ENCODE measurements around the gene SEMA4G.

SEMA4G gene

DNA sequence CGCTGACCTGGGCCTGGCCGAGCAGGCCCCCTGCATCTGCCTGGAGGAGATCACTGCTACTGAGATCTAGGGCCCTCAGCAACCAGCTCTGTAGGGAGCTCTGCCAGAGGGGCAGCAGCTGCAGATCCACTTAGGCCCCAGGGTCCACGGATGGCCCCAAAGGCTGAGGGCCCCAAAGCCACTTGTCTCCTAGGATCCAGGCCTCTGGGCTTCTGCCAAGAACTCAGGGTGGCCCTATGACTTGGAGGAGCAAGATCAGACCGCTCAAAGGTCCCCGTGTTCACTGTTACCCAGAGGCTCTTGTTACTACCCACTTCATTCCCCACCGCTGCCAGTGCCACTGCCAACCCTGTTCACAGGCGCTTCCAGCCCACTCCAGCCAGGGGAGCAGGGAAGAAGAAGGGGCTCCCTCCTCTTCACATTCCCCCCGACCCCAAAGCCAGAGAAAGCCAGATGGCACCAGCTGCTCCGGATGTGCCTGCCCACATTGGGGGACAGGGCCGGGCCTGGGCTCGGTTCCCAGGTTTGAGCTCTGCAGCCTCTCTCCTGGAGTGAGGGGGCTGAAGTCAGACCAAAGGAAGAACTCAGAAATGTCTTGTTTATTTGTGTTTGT lies 37.9 kb downstream of the SEMA4G start:
- no peak for DNase-seq (ENCODE audit: low read depth in 2 of 2)

DNA sequence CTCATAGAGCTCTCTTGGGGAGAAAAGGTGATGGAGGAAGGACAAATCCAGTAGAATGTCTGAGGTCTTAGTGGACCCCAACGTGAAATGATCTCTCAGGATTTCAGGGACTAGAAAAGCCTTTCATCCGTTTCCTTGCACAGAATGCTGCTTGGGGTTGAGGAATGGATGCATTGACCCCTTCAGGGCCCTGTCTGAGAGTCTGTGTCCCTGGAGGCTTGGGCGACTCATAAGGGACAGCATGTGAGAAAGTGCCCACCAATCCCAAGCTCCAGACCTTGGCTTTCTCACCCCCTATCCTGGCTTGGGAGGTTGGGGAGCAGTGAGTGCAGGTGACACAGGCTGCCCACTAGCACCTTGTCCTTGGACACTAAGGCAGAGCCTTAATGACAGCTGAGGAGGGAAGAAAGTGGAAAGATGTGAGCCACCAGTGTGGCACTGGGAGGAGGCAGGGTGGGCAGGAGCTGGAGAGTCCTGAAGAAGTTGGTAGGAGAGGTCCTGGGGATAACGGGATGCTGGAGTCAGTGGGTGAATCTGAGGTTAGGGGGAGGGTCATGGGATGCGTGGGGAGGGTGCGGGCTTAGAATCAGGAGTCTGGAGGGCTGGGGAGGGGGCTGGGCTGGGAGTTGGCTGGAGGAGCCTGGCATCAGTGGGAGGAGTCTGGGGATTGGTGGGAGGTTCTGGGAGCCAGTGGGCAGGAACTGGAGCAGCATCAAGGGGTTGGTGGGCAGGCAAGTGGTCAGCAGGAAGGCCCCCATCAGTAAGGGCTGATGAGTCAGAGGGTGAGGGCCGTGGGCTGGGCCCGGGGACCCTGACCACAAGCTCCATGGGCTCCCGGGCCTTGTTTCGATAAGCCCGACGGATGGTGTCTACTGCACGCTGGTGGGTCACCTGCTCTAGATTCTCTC lies 38.9 kb downstream of the SEMA4G start:
- no peak for DNase-seq (ENCODE audit: low read depth in 2 of 2)

DNA sequence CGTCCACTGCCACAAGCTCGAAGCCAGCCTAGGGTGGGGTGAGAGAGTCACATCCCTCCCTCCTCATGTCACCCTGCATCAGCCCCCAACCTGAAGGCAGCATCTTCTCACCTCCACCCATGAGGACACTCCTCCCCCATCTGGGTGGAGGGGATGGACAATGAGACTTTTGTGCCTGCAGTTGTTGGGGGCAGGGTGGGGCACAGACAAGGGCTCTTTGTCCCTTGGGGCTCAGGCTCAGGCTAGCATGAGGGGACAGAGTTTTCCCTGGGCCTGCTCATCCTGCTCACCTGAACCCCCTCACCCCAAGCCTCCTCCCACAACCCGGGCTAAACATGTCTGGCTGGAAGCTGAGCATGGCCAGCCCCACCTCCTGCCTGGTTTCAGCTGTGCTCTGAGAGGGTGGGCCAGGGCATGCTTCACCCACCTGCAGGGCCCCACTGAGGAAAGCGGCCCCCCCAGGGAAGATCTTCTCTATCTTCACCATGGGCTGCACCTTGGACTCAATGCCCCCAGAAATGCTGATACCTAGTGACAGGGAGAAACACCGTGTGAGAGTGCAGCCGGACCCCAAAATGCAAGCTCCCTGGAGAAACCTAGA lies 39.6 kb downstream of the SEMA4G start:
- no peak for DNase-seq (ENCODE audit: low read depth in 2 of 2)

DNA sequence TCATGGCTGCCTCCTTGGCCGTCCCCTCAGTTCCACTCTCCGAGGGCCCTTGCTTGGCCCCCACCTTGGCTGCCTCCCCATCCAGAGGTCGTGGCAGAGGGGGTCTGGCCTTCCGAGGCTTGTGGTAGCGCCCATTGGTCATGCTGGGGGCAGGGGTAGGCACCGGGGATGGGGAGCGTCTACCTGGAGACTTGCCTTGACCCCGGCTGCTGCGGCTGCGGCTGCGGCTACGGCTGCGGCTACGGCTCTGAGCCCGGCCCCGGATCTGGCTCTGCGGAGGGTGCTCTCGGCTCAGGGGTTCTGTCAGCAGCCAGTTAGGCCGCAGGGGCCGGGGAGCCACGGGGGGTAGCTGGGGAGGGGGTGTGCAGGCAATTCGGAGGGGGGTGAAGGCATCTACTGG lies 41.0 kb downstream of the SEMA4G start:
- no peak for DNase-seq (ENCODE audit: low read depth in 2 of 2)

DNA sequence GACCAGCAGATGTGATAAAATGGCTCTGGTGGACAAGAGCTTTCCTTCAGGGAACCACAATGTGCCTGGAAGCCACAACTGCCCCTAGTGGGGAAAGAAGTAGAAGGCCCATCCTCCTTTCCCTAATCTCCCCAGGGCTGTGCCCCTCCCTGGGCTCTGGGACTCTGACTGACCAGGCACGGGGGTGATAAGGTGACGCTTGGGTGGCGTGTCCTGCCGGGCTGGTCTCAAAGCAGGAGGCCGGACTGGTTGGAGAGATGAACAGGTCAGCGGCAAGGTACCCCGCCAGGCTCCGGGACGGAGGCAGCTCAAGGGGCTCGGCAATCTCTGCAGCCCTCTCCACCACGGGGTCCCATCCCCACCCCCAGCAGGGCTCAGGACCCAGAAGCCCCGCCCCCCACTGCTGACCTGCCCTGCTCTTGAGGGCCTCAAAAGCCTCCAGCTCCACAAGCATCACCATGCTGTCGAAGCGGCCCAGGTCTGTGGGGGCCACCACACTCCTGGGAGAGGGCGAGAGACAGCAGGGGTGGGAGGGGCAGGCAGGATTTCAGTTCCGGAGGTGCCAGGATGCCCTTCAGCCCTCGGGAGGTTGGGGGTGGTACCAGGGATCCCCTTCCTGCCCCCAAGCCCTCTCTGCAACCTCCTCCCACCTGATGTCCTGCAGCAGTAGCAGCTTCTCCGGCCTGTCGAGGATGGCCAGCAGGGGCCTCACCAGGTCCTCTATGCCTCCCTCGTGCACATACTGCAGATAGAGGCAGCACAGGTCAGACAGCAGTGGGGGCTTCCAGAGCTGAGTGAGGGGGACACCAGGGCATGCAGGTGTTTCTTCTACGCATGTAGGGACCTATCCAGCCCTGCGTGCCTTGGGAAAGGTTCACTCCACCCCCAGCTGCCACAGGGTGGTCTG lies 42.5 kb downstream of the SEMA4G start:
- no peak for DNase-seq (ENCODE audit: low read depth in 2 of 2)

DNA sequence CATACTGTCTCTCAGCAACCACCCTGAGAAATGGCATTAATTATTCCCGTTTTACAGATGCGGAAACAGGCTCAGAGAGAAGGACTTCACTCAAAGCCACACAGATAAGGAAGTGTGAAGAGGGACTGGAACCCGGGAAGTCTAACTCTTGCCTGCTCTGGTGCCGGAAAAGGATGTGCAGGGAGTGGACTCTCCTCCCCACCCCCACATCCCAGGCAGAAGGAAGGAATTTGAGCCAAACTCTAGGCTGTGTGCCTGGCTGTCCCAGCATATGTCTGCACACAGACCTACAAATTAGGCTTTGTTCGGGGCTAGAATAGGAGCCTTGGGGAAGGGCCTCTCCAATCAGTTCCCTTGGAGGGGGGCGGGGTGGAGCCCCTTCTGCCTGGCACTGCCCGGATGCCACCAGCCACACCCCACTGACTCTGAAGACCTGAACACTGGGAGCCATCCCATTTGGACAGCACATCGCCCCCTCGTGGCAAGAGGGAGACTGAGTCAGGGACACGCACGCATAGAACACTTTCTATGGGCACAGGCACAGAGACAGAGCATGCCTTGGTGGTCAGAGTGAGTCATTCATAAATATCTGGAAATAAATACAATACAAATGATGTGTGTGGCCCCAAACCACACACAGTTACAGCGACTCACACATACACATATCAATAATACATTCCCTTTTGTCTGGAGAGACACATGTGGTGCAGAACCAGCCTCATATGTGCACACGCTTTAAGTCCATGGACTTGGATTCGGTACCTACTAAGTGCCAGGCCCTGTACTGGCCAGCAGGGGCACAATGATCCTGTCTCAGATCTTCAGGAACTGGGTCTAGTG lies 43.4 kb downstream of the SEMA4G start:
- peak; percentile 67 to 79 for DNase-seq (ENCODE audit: low read depth in 2 of 2)

DNA sequence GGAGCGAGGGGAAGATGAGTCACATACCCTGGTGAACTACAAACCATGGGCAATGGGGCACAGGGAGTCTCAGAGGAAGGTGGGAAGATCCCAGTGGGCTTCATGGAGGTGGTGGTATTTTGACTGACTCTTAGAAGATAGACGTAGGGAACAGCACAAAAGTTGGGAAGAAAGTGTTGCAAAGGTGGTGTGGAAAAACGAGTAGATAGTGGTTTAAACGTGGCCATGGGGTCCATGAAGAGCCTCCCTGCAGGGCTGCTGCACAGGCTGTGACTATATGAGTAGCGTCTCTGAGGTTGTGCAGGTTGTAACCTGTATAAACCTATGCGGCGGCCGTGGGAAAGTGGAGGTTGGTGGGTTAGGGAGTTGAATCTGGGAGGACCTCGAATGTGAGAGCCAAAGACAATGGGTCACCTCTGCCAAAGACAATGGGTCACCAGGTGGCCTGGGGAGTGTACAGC lies 44.1 kb downstream of the SEMA4G start:
- no peak for DNase-seq (ENCODE audit: low read depth in 2 of 2)

DNA sequence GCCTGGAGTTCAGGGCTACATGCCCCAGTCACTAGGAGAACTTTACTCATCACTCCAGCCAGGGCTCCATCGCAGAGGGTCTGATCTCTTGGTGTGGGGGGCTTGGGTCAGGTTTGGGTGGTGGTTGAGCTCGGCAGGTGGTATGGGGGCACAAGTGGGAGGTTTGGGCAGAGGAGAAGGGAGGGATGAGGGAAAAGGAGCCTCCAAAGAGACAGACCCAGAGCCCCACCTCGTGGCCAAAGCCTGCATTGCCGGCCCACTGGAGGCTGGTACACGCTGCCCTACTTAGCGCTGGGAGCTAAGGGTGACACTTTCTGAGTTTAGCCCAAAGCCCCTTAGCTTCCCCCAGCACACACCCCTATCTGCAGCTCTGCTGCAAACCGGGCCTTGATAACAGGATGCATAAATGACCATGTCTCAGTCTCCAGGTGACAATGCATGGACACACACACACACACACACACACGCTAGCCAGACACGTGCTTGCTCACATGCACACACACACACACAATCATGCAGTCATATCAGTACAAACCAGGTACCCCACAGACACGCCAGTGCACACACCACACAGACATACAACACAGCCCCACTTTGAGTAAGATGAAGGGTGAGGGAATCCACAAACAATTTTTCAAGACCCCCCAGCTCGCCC lies 45.1 kb downstream of the SEMA4G start:
- peak; percentile 49 to 80 for DNase-seq (ENCODE audit: low read depth in 2 of 2)

DNA sequence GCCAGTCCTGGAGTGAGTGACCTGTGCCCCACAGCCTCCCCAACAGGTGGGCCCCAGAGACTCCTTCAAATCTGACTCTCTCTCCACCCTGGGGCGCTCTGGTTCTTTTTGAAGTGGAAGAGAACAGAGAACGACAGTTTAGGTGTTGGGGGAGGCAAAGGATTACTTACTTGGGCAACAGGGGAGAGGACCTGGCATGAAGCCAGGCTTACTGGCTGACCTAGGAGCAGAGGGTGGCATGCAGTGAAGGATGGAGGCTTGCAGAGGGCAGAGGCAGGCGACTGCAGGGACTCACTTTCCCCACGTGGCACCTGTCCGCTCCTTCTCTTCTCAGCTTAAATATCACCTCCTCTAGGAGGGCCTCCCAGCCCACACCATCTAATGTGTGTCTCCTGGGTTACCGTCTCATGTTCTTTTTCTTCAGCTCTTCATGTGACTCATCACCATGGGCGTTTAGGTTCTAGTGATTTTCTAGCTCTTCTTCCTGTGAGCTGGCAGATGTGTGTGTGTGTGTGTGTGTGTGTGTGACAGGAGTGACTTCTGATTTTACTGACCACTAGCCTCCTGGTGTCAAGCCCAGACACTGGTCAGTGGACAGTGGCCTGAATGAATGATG lies 45.8 kb downstream of the SEMA4G start:
- no peak for DNase-seq (ENCODE audit: low read depth in 2 of 2)

DNA sequence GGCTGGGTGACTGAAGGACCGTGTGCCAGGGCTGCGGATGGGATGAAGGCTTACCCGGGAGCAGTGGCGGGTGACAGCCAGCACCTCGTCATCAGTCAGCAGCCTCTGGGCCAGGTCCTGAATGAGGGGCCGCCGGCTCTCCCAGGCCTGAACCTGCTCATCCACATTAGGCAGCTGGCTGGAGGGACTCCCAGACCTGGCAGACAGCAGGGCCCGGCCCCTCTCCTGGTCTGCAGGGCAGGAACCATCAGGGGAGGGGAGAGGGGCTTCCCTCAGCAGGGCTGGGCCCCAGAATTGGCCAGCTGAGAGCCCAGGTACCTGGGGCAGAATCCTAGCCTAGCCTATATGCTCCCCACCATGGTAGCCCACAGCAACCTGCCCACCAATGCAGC lies 46.3 kb downstream of the SEMA4G start:
- no peak for DNase-seq (ENCODE audit: low read depth in 2 of 2)

DNA sequence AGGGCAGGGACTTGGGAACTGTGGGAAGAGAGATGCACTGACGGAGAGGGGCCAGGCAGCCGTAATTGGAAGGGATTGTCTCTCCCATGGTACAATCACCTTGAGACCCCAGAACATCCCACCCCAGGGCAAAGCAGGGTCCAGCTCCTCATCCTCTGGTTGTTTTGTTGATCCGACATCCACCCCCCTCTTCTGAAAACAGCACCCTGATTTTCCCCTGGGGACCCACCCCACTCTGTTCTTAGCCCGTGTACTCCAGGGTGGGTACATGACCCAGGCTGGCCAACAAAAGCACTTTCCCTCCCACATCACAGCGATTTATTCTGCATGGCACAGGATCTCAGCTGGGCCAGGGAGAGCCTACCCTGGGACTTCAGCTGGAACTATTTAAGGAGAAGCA lies 47.5 kb downstream of the SEMA4G start:
- no peak for DNase-seq (ENCODE audit: low read depth in 2 of 2)

DNA sequence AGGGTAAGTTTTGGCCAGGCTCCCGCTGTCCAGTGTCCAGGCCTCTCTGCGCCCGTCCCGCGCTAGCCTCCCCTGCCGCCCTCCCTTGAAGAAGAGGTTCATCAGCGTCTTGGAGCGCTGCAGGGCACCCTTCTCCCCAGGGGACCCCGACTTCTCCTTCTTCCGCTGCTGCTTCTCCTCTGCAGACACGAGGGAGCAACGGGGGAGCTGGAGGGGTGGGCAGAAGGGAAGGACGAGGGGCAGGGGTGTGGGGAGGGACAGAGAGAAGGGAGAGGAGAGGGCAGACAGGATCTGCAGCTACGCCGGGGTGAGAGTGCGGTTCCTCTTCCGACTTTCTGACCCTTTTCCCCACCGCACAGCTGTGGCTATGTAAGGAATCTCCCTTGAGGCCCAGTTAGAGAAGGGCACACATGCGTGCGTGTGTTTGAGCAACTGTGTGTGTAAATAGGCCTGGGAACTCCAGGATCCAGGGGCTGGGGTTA lies 48.9 kb downstream of the SEMA4G start:
- no peak for DNase-seq (ENCODE audit: low read depth in 2 of 2)

DNA sequence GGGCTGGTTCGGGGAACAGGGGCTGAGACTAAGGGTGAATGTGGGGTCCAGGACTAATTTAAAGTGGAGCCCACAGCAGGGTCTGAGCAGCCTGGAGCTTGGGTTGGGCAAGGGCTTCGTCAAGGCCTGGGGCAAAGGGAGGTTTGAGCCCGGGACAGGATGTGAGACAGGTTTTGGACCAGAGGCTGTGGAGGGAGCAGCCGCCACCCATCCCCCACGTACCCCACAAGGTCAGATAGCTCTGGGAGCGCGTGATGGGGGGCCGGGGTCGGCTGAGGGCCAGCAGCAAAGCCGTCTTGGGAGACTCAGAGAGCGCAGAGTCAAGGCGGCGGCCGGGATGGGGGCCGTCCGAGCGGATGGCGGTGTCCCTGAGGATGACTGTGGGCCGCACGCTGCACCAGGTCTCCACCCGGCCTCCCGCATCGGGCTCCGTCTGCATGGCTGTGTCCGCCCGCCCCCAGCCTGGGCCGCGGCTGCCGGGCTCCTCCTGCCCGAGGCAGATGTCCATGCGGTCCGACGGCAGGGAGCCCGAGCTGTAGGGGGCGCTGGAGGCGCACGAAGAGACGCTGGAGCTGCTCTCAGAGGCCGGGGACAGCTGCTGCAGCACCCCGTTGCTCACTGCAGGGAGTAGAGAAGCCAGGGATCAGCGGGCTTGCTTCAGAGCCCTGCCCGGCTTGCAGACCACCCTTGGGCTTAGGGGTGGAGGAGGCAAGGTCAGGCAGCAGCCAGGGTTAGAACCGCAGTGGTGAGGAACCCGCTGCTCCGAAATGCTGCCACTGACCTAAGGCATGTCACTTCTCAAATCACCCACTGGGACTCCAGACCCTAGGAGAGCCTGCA lies 49.5 kb downstream of the SEMA4G start:
- DNase-seq (ENCODE audit: low read depth in 2 of 2), result peak in 1 of 2 donors; percentile 81

Data from stimulated activated CD4-positive, alpha-beta T cell treated with anti-CD3 and anti-CD28 coated beads, Interleukin-15, amount 100 ng/mL, for 48 hours (primary cell).